Neural progenitor cell (in vitro differentiated cells): ENCODE data around the gene PUSL1. TPM values are rescaled to one million over a fixed set of nuclear protein-coding genes. Genes with fewer than 3 reads are reported as not detected.

Experiments
- DNase-seq: peaks from one replicate; pipeline ENCODE4 v3.0.0-alpha.2; 2016; ENCODE audit warnings: low spot score
- H2AFZ ChIP-seq: fragments of 200-600 bp; sonication (generic); replicated peaks from 2 replicates; pipeline ENCODE4 v1.6.1; 2016; ENCODE audit warnings: antibody characterized with exemption
- H3F3A ChIP-seq: fragments of 200-600 bp; sonication (generic); 2 replicates; pipeline ENCODE4 v1.6.1; 2016; ENCODE audit warnings: antibody characterized with exemption, low read depth
- H3K27ac ChIP-seq: fragments of 200-600 bp; sonication (generic); 2 replicates; pipeline ENCODE4 v1.5.1; 2016; ENCODE audit warnings: mild to moderate bottlenecking
- H3K27me3 ChIP-seq: fragments of 200-600 bp; sonication (generic); 2 replicates; pipeline ENCODE4 v1.6.1; 2016; ENCODE audit warnings: mild to moderate bottlenecking, moderate library complexity
- H3K36me3 ChIP-seq: fragments of 200-600 bp; sonication (generic); 2 replicates; pipeline ENCODE4 v1.5.1; 2016
- H3K4me1 ChIP-seq: fragments of 200-600 bp; sonication (generic); 2 replicates; pipeline ENCODE4 v1.6.1; 2016; ENCODE audit warnings: mixed run types
- H3K4me2 ChIP-seq: fragments of 200-600 bp; sonication (generic); 2 replicates; pipeline ENCODE4 v1.6.1; 2016
- H3K4me3 ChIP-seq: fragments of 200-600 bp; sonication (generic); 2 replicates; pipeline ENCODE4 v1.5.1; 2016
- H3K79me2 ChIP-seq: fragments of 200-600 bp; sonication (generic); 2 replicates; pipeline ENCODE4 v1.6.1; 2016; ENCODE audit warnings: low read depth
- H3K9ac ChIP-seq: fragments of 200-600 bp; sonication (generic); 2 replicates; pipeline ENCODE4 v1.6.1; 2016
- H3K9me3 ChIP-seq: fragments of 200-600 bp; sonication (generic); 2 replicates; pipeline ENCODE4 v1.5.1; 2016; ENCODE audit warnings: low read depth
- H4K20me1 ChIP-seq: fragments of 200-600 bp; sonication (generic); 2 replicates; pipeline ENCODE4 v1.6.1; 2016; ENCODE audit warnings: low read depth
- H3K27ac Mint-ChIP-seq: 3 replicates; pipeline ENCODE4 v1.8.0; 2021; ENCODE audit warnings: mixed read lengths
- H3K27me3 Mint-ChIP-seq: 2 replicates; pipeline ENCODE4 v1.8.0; 2022; ENCODE audit warnings: low read depth, mild to moderate bottlenecking, inconsistent platforms, moderate library complexity, mixed read lengths; ENCODE audit not compliant: insufficient read depth
- H3K36me3 Mint-ChIP-seq: 3 replicates; pipeline ENCODE4 v1.8.0; 2021; ENCODE audit warnings: mixed read lengths
- H3K4me1 Mint-ChIP-seq: 3 replicates; pipeline ENCODE4 v1.8.0; 2021; ENCODE audit warnings: mixed read lengths
- H3K4me3 Mint-ChIP-seq: 3 replicates; pipeline ENCODE4 v1.8.0; 2021; ENCODE audit warnings: mild to moderate bottlenecking, moderate library complexity, mixed read lengths
- H3K9me3 Mint-ChIP-seq: 3 replicates; pipeline ENCODE4 v1.8.0; 2020; ENCODE audit warnings: mixed read lengths
- CTCF ChIP-seq: fragments of 200-600 bp; sonication (generic); IDR thresholded peaks from 2 replicates; pipeline ENCODE4 v1.5.1; 2017; ENCODE audit warnings: antibody characterized with exemption, mild to moderate bottlenecking
- EZH2 ChIP-seq: fragments of 200-600 bp; sonication (generic); IDR thresholded peaks from 2 replicates; pipeline ENCODE4 v1.6.1; 2017; ENCODE audit warnings: antibody characterized with exemption, mild to moderate bottlenecking, moderate library complexity
- EZH2phosphoT487 ChIP-seq: fragments of 200-600 bp; sonication (generic); IDR thresholded peaks from 2 replicates; pipeline ENCODE4 v1.6.1; 2017; ENCODE audit warnings: antibody characterized with exemption
- total RNA-seq: library from RNA; depleted of rRNA; stranded (reverse); fragments of >200 nt; gene quantifications from 2 replicates; pipeline ENCODE4 v1.2.3, GENCODE V29; 2015; ENCODE audit warnings: low replicate concordance

PUSL1 gene
- total RNA-seq, 1 donor from 2014 or later: 3.7 TPM

- Mint-ChIP-seq H3K27ac (no peak overlapping the region), H3K4me1 (peaks cover 5% of the 10 kb centered on the region), H3K27me3 (peaks cover 14% of the 10 kb centered on the region), H3K4me3 (no peak overlapping the region), H3K9me3 (no peaks in the 10 kb centered on the region), H3K36me3 (peaks cover 6% of the 10 kb centered on the region)
- Histone ChIP-seq H3K4me2 (no peak overlapping the region), H3K79me2 (peaks cover 23% of the 10 kb centered on the region), H3K9ac (no peak overlapping the region), H3K36me3 (no peaks in the 10 kb centered on the region), H3K9me3 (no peaks in the 10 kb centered on the region), H2AFZ (no peak overlapping the region), H3K4me3 (no peak overlapping the region), H3F3A (peaks cover 13% of the 10 kb centered on the region), H3K27ac (no peak overlapping the region), H4K20me1 (peaks cover 60% of the 10 kb centered on the region), H3K27me3 (no peaks in the 10 kb centered on the region), H3K4me1 (peaks cover 4% of the 10 kb centered on the region)
- no peak for TF ChIP-seq CTCF
- TF ChIP-seq EZH2phosphoT487: no peak
- TF ChIP-seq EZH2: no peak
- DNase-seq: no peak
Observed at GRCh38 chr1:1328254-1328653, 19.9 kb downstream of the PUSL1 start.

GRCh38 chr1:1329304-1330210, 21.2 kb downstream of the PUSL1 start:
- Histone ChIP-seq H3F3A (peaks cover 13% of the 10 kb centered on the region), H2AFZ (no peak overlapping the region), H3K4me2 (no peak overlapping the region), H3K27me3 (no peaks in the 10 kb centered on the region), H4K20me1 (peaks cover 69% of the 10 kb centered on the region), H3K9ac (no peak overlapping the region), H3K36me3 (no peaks in the 10 kb centered on the region), H3K27ac (no peak overlapping the region), H3K79me2 (peaks cover 13% of the 10 kb centered on the region), H3K4me3 (no peak overlapping the region), H3K9me3 (no peaks in the 10 kb centered on the region), H3K4me1 (peaks cover 4% of the 10 kb centered on the region)
- Mint-ChIP-seq H3K4me3 (peak overlapping the region; percentile 48), H3K27me3 (peaks cover 19% of the 10 kb centered on the region), H3K9me3 (no peaks in the 10 kb centered on the region), H3K4me1 (no peaks in the 10 kb centered on the region), H3K36me3 (peaks cover 3% of the 10 kb centered on the region), H3K27ac (no peak overlapping the region)
- TF ChIP-seq EZH2 (no peak), CTCF (no peak), EZH2phosphoT487 (no peak)
- no peak for DNase-seq

GRCh38 chr1:1330366-1331067, 22.1 kb downstream of the PUSL1 start:
- H3K79me2 ChIP-seq: peaks cover 5% of the 10 kb centered on the region
- no peak overlapping the region for H3K4me2 ChIP-seq
- no peak for DNase-seq
- peaks cover under 1% of the 10 kb centered on the region for H3K4me1 ChIP-seq
- no peak overlapping the region for H3K27ac ChIP-seq
- no peaks in the 10 kb centered on the region for H3K27me3 ChIP-seq
- TF ChIP-seq EZH2: no peak
- TF ChIP-seq CTCF: no peak
- TF ChIP-seq EZH2phosphoT487: no peak
- H2AFZ ChIP-seq: no peak overlapping the region
- no peaks in the 10 kb centered on the region for H3K4me1 Mint-ChIP-seq
- peaks cover 71% of the 10 kb centered on the region for H4K20me1 ChIP-seq
- H3K27ac Mint-ChIP-seq: no peak overlapping the region
- H3K4me3 ChIP-seq: no peak overlapping the region
- no peaks in the 10 kb centered on the region for H3K36me3 ChIP-seq
- H3F3A ChIP-seq: peaks cover 19% of the 10 kb centered on the region
- peaks cover 3% of the 10 kb centered on the region for H3K36me3 Mint-ChIP-seq
- no peaks in the 10 kb centered on the region for H3K9me3 Mint-ChIP-seq
- H3K9ac ChIP-seq: no peak overlapping the region
- H3K4me3 Mint-ChIP-seq: peak overlapping the region; percentile 48
- no peaks in the 10 kb centered on the region for H3K9me3 ChIP-seq
- peaks cover 21% of the 10 kb centered on the region for H3K27me3 Mint-ChIP-seq
